CD4-positive, alpha-beta T cell (primary cell): ENCODE data around the gene SIGLEC10. TPM values are rescaled to one million over a fixed set of nuclear protein-coding genes. Genes with fewer than 3 reads are reported as not detected.
A peak's percentile ranks its signal among the peaks of the same experiment; 100 is the strongest.
"Not testable (repeated sequence)": the region's sequence is repeated elsewhere in the genome, so short reads cannot be mapped to it uniquely, and the experiment has no call there.

ENCODE experiments used
- ATAC-seq: fragments of 200-7000 bp; cut with Tn5 transposase; one replicate; pipeline ENCODE4 v1.10.0; 2022; ENCODE audit warnings: mild to moderate bottlenecking; ENCODE audit not compliant: poor library complexity
- CTCF ChIA-PET: fragments of 350-600 bp; sonication (Branson Sonifier 250); formaldehyde crosslinking; loops from one replicate; lab custom pipeline; 2021; ENCODE audit warnings: antibody characterized with exemption, inconsistent platforms; lab: Charles Lee
- POLR2A ChIA-PET: fragments of 350-600 bp; sonication (Branson Sonifier 250); formaldehyde crosslinking; loops from one replicate; lab custom pipeline; 2021; ENCODE audit warnings: antibody characterized with exemption, inconsistent platforms; lab: Charles Lee
- DNase-seq, 14 experiments: peaks; one replicate each; pipeline ENCODE4 v3.0.0-alpha.2; 2013 to 2020; ENCODE audit warnings: mixed read lengths in 2 of 14
- H3K27ac ChIP-seq, 2 donors: one replicate each; pipeline versions ENCODE4 v1.5.1 to v1.7.0; 2013; ENCODE audit warnings: low read length in 2 of 2, low read depth in 1 of 2, mild to moderate bottlenecking in 1 of 2
- H3K27me3 ChIP-seq, 2 experiments: 1 replicate in 1 of 2; 2 replicates in 1 of 2; pipeline versions ENCODE4 v1.6.1 to v1.7.0; 2013; ENCODE audit warnings: low read length in 2 of 2, control low read depth in 1 of 2, mild to moderate bottlenecking in 1 of 2, moderate library complexity in 1 of 2; ENCODE audit not compliant: insufficient read depth in 2 of 2, control insufficient read depth in 1 of 2
- H3K36me3 ChIP-seq: one replicate; pipeline ENCODE4 v1.6.1; 2013; ENCODE audit warnings: low read length, control low read depth; ENCODE audit not compliant: insufficient read depth
- H3K4me1 ChIP-seq: one replicate; pipeline ENCODE4 v1.6.1; 2013; ENCODE audit warnings: low read length, control low read depth; ENCODE audit not compliant: insufficient read depth
- H3K4me3 ChIP-seq: one replicate; pipeline ENCODE4 v1.5.1; 2013; ENCODE audit warnings: mild to moderate bottlenecking, low read length, moderate library complexity
- H3K9me3 ChIP-seq, 2 experiments: 1 replicate in 1 of 2; 2 replicates in 1 of 2; pipeline versions ENCODE4 v1.6.1 to v1.7.0; 2013; ENCODE audit warnings: low read length in 2 of 2, mild to moderate bottlenecking in 2 of 2, control low read depth in 1 of 2, moderate library complexity in 1 of 2; ENCODE audit not compliant: control insufficient read depth in 1 of 2, insufficient read depth in 1 of 2
- H3K27ac Mint-ChIP-seq: one replicate; pipeline ENCODE4 v1.8.0; 2020; ENCODE audit warnings: mixed read lengths
- H3K27me3 Mint-ChIP-seq: one replicate; pipeline ENCODE4 v1.8.0; 2021; ENCODE audit warnings: mixed read lengths
- H3K36me3 Mint-ChIP-seq: one replicate; pipeline ENCODE4 v1.8.0; 2021; ENCODE audit warnings: low read depth, mixed read lengths
- H3K4me1 Mint-ChIP-seq: one replicate; pipeline ENCODE4 v1.8.0; 2021; ENCODE audit warnings: low read depth, mixed read lengths
- H3K4me3 Mint-ChIP-seq: one replicate; pipeline ENCODE4 v1.8.0; 2020; ENCODE audit warnings: mild to moderate bottlenecking, mixed read lengths
- H3K9me3 Mint-ChIP-seq: one replicate; pipeline ENCODE4 v1.8.0; 2020; ENCODE audit warnings: mixed read lengths
- CTCF ChIP-seq: fragments of 200-600 bp; IDR thresholded peaks from one replicate; pipeline ENCODE4 v1.8.0; 2022; ENCODE audit warnings: antibody characterized with exemption, mild to moderate bottlenecking
- intact Hi-C, 2 experiments: fragments of 100-400 bp; cut with DNase I in 1 of 2; cut with micrococcal nuclease in 1 of 2; formaldehyde crosslinking; loops; one replicate each; pipeline versions ENCODE4 v1.15.1 to v1.9.0; 2023 to 2025; cut with DNase I, micrococcal nuclease
- total RNA-seq, 174 experiments: library from RNA in 2 of 174; stranded (reverse) in 2 of 174; gene quantifications; one replicate each; pipeline ENCODE4 v1.2.3 and lab custom pipeline; 2021 to 2026

SIGLEC10 gene
- total RNA-seq, 2 experiments from 2014 or later, result 0.39 to 0.58 TPM

GRCh38 chr19:51422053-51422448 lies 4.6 kb upstream of the SIGLEC10 start:
- Histone ChIP-seq H3K27me3 (peaks cover 7 to 13% of the 10 kb centered on the region in 2 experiments), H3K4me1 (peaks cover 16% of the 10 kb centered on the region), H3K9me3 (peaks cover 0 to 5% of the 10 kb centered on the region in 2 experiments), H3K4me3 (no peak overlapping the region), H3K36me3 (no peaks in the 10 kb centered on the region), H3K27ac (no peak overlapping the region)
- ChIA-PET CTCF (interaction anchor here (0.6 to 1.6 kb wide), 10 partner anchors 13 to 91 kb away, joined by 3 to 8 read pairs (median 4); partner anchors contain the start of gene VSIG10L), POLR2A (interaction anchor here (0.8 kb wide), 1 partner anchor 19 kb away, joined by 6 read pairs; no protein-coding TSS in a partner anchor)
- Mint-ChIP-seq H3K27ac (no peak overlapping the region), H3K27me3 (peaks cover 35% of the 10 kb centered on the region), H3K4me3 (no peak overlapping the region), H3K36me3 (no peaks in the 10 kb centered on the region), H3K4me1 (no peaks in the 10 kb centered on the region), H3K9me3 (no peaks in the 10 kb centered on the region)
- intact Hi-C loops, result loop anchor here (1.0 to 5.0 kb wide), 7 partner anchors 17 to 235 kb away; no protein-coding TSS in a partner anchor
- ATAC-seq, result peak; percentile 79
- peak; percentile 96 for TF ChIP-seq CTCF
- peak; percentile 61 to 89 (median 78) for DNase-seq

- H3K9me3 Mint-ChIP-seq, result no peaks in the 10 kb centered on the region
- CTCF ChIA-PET, result interaction anchor here (0.6 to 1.6 kb wide), 10 partner anchors 13 to 92 kb away, joined by 3 to 8 read pairs (median 4); partner anchors contain the start of gene VSIG10L
- H3K36me3 ChIP-seq, result no peaks in the 10 kb centered on the region
- intact Hi-C loops, result loop anchor here (1.0 to 5.0 kb wide), 7 partner anchors 18 to 236 kb away; no protein-coding TSS in a partner anchor
- no peaks in the 10 kb centered on the region for H3K36me3 Mint-ChIP-seq
- no peak overlapping the region for H3K4me3 Mint-ChIP-seq
- no peaks in the 10 kb centered on the region for H3K4me1 Mint-ChIP-seq
- H3K27ac Mint-ChIP-seq, result no peak overlapping the region
- no peak overlapping the region for H3K27ac ChIP-seq
- H3K4me3 ChIP-seq, result no peak overlapping the region
- peaks cover 0 to 5% of the 10 kb centered on the region in 2 experiments for H3K9me3 ChIP-seq
- POLR2A ChIA-PET, result interaction anchor here (0.8 kb wide), 1 partner anchor 20 kb away, joined by 6 read pairs; no protein-coding TSS in a partner anchor
- no peak for ATAC-seq
- H3K4me1 ChIP-seq, result peaks cover 16% of the 10 kb centered on the region
- DNase-seq, result no peak
- H3K27me3 Mint-ChIP-seq, result peaks cover 35% of the 10 kb centered on the region
- peaks cover 7 to 13% of the 10 kb centered on the region in 2 experiments for H3K27me3 ChIP-seq
- TF ChIP-seq CTCF, result no peak
Measured at GRCh38 chr19:51421229-51422052, 4.0 kb upstream of the SIGLEC10 start.

GRCh38 chr19:51420511-51420910 lies 3.1 kb upstream of the SIGLEC10 start:
- Histone ChIP-seq H3K4me1 (peaks cover 16% of the 10 kb centered on the region), H3K27me3 (peaks cover 7 to 13% of the 10 kb centered on the region in 2 experiments)
- H3K36me3 Mint-ChIP-seq, ATAC-seq, H3K9me3 ChIP-seq, H3K27ac ChIP-seq, POLR2A ChIA-PET, H3K4me3 ChIP-seq, H3K4me3 Mint-ChIP-seq, H3K9me3 Mint-ChIP-seq, H3K4me1 Mint-ChIP-seq, H3K27ac Mint-ChIP-seq, DNase-seq, H3K36me3 ChIP-seq: not testable (repeated sequence)
- CTCF ChIA-PET, result interaction anchor here (1.0 to 1.6 kb wide), 3 partner anchors 14 to 21 kb away, joined by 3 to 8 read pairs (median 5); no protein-coding TSS in a partner anchor
- peaks cover 35% of the 10 kb centered on the region for H3K27me3 Mint-ChIP-seq
- intact Hi-C loops, result loop anchor here in 1 of 2 experiments (5.0 kb wide), 1 partner anchor 97 kb away; no protein-coding TSS in a partner anchor
